SK-N-MC (cell line): ENCODE results near the gene B9D1.

Experiments used
- EZH2 ChIP-seq: fragments of 200-600 bp; sonication (generic); IDR thresholded peaks from one replicate; pipeline ENCODE4 v1.6.1; 2017; ENCODE audit warnings: antibody characterized with exemption
- POLR2AphosphoS5 ChIP-seq: IDR thresholded peaks from 2 replicates; pipeline ENCODE4 v1.6.1; 2012; ENCODE audit warnings: mild to moderate bottlenecking, low read depth, low read length, borderline replicate concordance

DNA sequence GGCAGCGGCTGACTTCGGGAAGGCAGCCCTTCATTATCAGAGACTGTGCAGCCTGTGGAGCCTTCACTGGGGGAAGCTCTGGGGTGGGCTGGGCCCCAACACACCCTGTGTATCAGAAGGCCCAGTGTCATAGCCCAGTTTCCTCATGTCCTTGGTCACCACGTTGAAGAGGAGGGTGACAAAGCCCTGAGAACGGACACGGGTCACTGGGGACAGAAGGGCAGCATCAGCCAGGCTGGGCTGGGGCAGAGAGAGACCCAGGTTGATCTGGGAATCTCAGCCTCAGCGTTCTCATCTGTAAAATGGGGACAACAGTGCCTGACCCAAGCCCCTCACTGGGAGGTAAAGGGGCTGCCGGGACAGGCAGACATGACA lies 19.3 kb downstream of the B9D1 start:
- TF ChIP-seq EZH2 (no peak), POLR2AphosphoS5 (no peak)
